MM.1S (cell line): ENCODE results near the gene UBE2E2.

Source experiments
- DNase-seq: peaks from one replicate; pipeline ENCODE4 v3.0.0-alpha.2; 2015
- H2AFZ ChIP-seq: fragments of 300-600 bp; sonication (generic); 2 replicates; pipeline ENCODE4 v1.6.0; 2016; ENCODE audit warnings: antibody characterized with exemption, low read length
- H3F3A ChIP-seq: fragments of 300-600 bp; sonication (generic); 2 replicates; pipeline ENCODE4 v1.6.1; 2016; ENCODE audit warnings: mild to moderate bottlenecking, antibody characterized with exemption, low read length, moderate library complexity, mixed read lengths; ENCODE audit not compliant: insufficient read depth
- H3K27ac ChIP-seq: fragments of 300-600 bp; sonication (generic); 2 replicates; pipeline ENCODE4 v1.5.1; 2016; ENCODE audit warnings: mild to moderate bottlenecking, low read length
- H3K27me3 ChIP-seq: fragments of 300-600 bp; sonication (generic); replicated peaks from 2 replicates; pipeline ENCODE4 v1.6.0; 2016; ENCODE audit warnings: low read length; ENCODE audit not compliant: insufficient read depth
- H3K36me3 ChIP-seq: fragments of 300-600 bp; sonication (generic); replicated peaks from 2 replicates; pipeline ENCODE4 v1.6.1; 2016; ENCODE audit warnings: mild to moderate bottlenecking, low read length, mixed read lengths; ENCODE audit not compliant: insufficient read depth
- H3K4me1 ChIP-seq: fragments of 300-600 bp; sonication (generic); 2 replicates; pipeline ENCODE4 v1.6.1; 2016; ENCODE audit warnings: low read length, mixed read lengths
- H3K4me2 ChIP-seq: fragments of 300-600 bp; sonication (generic); 2 replicates; pipeline ENCODE4 v1.6.0; 2016; ENCODE audit warnings: low read depth, low read length
- H3K4me3 ChIP-seq: fragments of 300-600 bp; sonication (generic); 2 replicates; pipeline ENCODE4 v1.5.1; 2016; ENCODE audit warnings: low read length, mixed read lengths
- H3K79me2 ChIP-seq: fragments of 300-600 bp; sonication (generic); 2 replicates; pipeline ENCODE4 v1.6.1; 2016; ENCODE audit warnings: mixed run types, low read length, mixed read lengths
- H3K9ac ChIP-seq: fragments of 300-600 bp; sonication (generic); 2 replicates; pipeline ENCODE4 v1.6.1; 2016; ENCODE audit warnings: low read length, mixed read lengths
- H3K9me2 ChIP-seq: fragments of 300-600 bp; sonication (generic); replicated peaks from 2 replicates; pipeline ENCODE4 v1.6.1; 2016; ENCODE audit warnings: mild to moderate bottlenecking, low read length, mixed read lengths; ENCODE audit not compliant: insufficient read depth
- H3K9me3 ChIP-seq: fragments of 300-600 bp; sonication (generic); replicated peaks from 2 replicates; pipeline ENCODE4 v1.6.1; 2016; ENCODE audit warnings: mild to moderate bottlenecking, low read length, mixed read lengths; ENCODE audit not compliant: insufficient read depth
- H4K20me1 ChIP-seq: fragments of 300-600 bp; sonication (generic); 2 replicates; pipeline ENCODE4 v1.6.1; 2016; ENCODE audit warnings: mild to moderate bottlenecking, low read length, moderate library complexity, mixed read lengths; ENCODE audit not compliant: insufficient read depth
- EZH2 ChIP-seq: fragments of 300-600 bp; sonication (generic); optimal IDR thresholded peaks from 2 replicates; pipeline ENCODE3; 2017; ENCODE audit warnings: low read depth, mild to moderate bottlenecking, antibody characterized with exemption, low read length, mixed read lengths
- EZH2phosphoT487 ChIP-seq: fragments of 300-600 bp; sonication (generic); IDR thresholded peaks from 2 replicates; pipeline ENCODE4 v1.6.1; 2018; ENCODE audit warnings: antibody characterized with exemption, low read length
- TF ChIP-seq, protein P1 (sequence below): fragments of 300-600 bp; sonication (generic); IDR thresholded peaks from 2 replicates; pipeline ENCODE4 v1.5.1; 2016; ENCODE audit warnings: antibody characterized with exemption, low read length, mixed read lengths

The UBE2E2 gene

DNA sequence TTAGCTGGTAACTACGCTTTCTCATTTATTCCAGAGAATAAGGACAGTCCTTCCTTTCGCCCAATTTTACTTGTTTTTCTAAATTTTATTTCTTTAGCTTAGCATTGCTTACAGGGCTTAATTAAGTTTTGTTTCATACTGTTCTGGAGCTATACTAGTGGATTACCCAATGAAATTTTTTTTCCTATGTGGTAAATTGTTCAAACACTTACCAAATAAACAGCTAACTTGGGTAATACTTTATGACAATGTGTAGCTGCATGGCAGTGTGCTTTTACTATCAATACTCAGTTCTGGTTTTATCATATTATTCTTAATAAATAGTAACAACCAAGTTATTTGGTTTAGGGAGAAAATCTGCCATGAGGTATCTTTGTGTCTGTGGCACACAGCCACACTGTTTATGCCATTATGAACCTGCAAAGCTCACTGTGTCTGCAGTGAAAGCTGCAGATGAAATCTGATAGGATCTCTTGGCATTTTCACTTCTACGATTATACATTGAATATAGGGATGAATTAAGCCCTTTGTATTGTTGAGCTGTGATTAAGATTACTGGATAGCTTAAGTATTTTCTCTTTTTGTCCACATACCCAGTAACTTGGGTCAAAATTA is 37.2 kb downstream of the UBE2E2 start:
- no peak for TF ChIP-seq EZH2phosphoT487
- TF ChIP-seq, protein P1, sequence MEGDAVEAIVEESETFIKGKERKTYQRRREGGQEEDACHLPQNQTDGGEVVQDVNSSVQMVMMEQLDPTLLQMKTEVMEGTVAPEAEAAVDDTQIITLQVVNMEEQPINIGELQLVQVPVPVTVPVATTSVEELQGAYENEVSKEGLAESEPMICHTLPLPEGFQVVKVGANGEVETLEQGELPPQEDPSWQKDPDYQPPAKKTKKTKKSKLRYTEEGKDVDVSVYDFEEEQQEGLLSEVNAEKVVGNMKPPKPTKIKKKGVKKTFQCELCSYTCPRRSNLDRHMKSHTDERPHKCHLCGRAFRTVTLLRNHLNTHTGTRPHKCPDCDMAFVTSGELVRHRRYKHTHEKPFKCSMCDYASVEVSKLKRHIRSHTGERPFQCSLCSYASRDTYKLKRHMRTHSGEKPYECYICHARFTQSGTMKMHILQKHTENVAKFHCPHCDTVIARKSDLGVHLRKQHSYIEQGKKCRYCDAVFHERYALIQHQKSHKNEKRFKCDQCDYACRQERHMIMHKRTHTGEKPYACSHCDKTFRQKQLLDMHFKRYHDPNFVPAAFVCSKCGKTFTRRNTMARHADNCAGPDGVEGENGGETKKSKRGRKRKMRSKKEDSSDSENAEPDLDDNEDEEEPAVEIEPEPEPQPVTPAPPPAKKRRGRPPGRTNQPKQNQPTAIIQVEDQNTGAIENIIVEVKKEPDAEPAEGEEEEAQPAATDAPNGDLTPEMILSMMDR, result no peak
- TF ChIP-seq EZH2, result no peak
- H3K4me1 ChIP-seq, result no peaks in the 10 kb centered on the region
- H3K79me2 ChIP-seq, result peaks cover 91% of the 10 kb centered on the region
- H3K9me2 ChIP-seq, result no peaks in the 10 kb centered on the region
- no peaks in the 10 kb centered on the region for H3F3A ChIP-seq
- no peaks in the 10 kb centered on the region for H4K20me1 ChIP-seq
- no peaks in the 10 kb centered on the region for H3K36me3 ChIP-seq
- H3K4me2 ChIP-seq, result no peak overlapping the region
- H3K9me3 ChIP-seq, result no peaks in the 10 kb centered on the region
- no peak overlapping the region for H3K4me3 ChIP-seq
- H3K27me3 ChIP-seq, result no peaks in the 10 kb centered on the region
- no peak for DNase-seq
- H2AFZ ChIP-seq, result no peak overlapping the region
- no peak overlapping the region for H3K9ac ChIP-seq
- H3K27ac ChIP-seq, result no peak overlapping the region

GRCh38 chr3:23241256-23241655 is 38.1 kb downstream of the UBE2E2 start:
- no peak overlapping the region for H3K9ac ChIP-seq
- H3K79me2 ChIP-seq, result peaks cover 90% of the 10 kb centered on the region
- H3K4me2 ChIP-seq, result no peak overlapping the region
- H3K27me3 ChIP-seq, result no peaks in the 10 kb centered on the region
- no peak overlapping the region for H3K27ac ChIP-seq
- no peak for DNase-seq
- H3K9me2 ChIP-seq, result no peaks in the 10 kb centered on the region
- TF ChIP-seq, protein P1, result no peak
- TF ChIP-seq EZH2phosphoT487 (no peak), EZH2 (no peak)
- H4K20me1 ChIP-seq, result no peaks in the 10 kb centered on the region
- H2AFZ ChIP-seq, result no peak overlapping the region
- H3K4me3 ChIP-seq, result no peak overlapping the region
- H3K36me3 ChIP-seq, result no peaks in the 10 kb centered on the region
- H3K9me3 ChIP-seq, result no peaks in the 10 kb centered on the region
- H3K4me1 ChIP-seq, result no peaks in the 10 kb centered on the region
- no peaks in the 10 kb centered on the region for H3F3A ChIP-seq

DNA sequence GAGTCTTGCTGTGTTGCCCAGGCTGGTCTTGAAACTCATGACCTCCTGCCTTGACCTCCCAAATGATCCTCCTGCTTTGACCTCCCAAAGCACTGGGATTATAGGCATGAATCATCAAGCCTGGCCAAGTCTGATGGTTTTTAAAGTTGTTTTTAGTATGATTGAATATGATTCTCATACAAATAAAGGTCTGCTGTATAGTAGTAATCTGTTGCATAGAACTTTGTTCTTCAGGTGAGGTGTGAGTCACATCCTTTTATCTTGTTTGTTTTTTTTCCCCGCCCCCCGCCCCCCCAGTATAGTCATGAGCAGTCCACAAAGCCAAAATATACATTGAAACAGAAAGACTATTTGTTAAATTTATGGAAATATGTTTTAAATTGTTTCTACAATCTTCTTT is 39.0 kb downstream of the UBE2E2 start:
- DNase-seq, result no peak
- Histone ChIP-seq H3K9me3 (no peaks in the 10 kb centered on the region), H3K27ac (no peak overlapping the region), H3K36me3 (no peaks in the 10 kb centered on the region), H3K9me2 (no peaks in the 10 kb centered on the region), H3K4me1 (no peaks in the 10 kb centered on the region), H2AFZ (no peak overlapping the region), H3K27me3 (no peaks in the 10 kb centered on the region), H3K4me2 (no peak overlapping the region), H4K20me1 (no peaks in the 10 kb centered on the region), H3F3A (no peaks in the 10 kb centered on the region), H3K4me3 (no peak overlapping the region), H3K79me2 (peaks cover 88% of the 10 kb centered on the region), H3K9ac (no peak overlapping the region)
- TF ChIP-seq EZH2phosphoT487 (no peak), EZH2 (no peak)
- TF ChIP-seq, protein P1, result no peak
